Right lobe of liver (tissue), 4 donors: ENCODE data around the gene SLC5A8.

Experiments used
- POLR2A ChIP-seq: fragments of 450-650 bp; IDR thresholded peaks from one replicate; pipeline ENCODE4 v1.6.1; 2017; ENCODE audit warnings: antibody characterized with exemption, mild to moderate bottlenecking
- TF ChIP-seq, protein P1 (sequence below), 4 donors: fragments of 200-600 bp in 3 of 4; fragments of 450-650 bp in 1 of 4; IDR thresholded peaks; one replicate each; pipeline versions ENCODE4 v1.5.1 to v1.8.0; 2016 to 2022; ENCODE audit warnings: antibody characterized with exemption in 4 of 4, mild to moderate bottlenecking in 2 of 4
- donor health status: DM: no; HTN: no; CAD: no.
- donor health status: DM: no; HTN: no; CAD: no.
- donor health status: DM: no; HTN: yes; CAD: no.

DNA sequence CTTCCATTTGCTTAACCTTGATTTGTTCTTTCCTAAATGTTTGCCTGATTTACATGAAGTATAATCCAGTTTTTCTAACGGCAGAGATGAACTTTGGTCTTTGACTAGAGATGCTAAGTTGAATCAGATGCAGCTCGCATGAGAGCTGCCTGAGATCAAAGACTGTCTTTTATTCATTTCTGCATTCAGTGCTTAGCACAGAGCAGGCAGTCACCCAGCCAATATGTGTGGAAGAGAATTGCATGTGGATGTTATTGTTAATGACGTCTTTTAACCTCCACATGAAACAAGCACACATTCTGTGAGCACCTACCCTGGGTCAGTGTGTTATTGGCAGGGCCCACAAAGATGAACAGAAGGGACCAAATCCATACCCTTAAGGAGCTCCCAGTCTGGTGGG lies 99.2 kb downstream of the SLC5A8 start:
- TF ChIP-seq, protein P1, sequence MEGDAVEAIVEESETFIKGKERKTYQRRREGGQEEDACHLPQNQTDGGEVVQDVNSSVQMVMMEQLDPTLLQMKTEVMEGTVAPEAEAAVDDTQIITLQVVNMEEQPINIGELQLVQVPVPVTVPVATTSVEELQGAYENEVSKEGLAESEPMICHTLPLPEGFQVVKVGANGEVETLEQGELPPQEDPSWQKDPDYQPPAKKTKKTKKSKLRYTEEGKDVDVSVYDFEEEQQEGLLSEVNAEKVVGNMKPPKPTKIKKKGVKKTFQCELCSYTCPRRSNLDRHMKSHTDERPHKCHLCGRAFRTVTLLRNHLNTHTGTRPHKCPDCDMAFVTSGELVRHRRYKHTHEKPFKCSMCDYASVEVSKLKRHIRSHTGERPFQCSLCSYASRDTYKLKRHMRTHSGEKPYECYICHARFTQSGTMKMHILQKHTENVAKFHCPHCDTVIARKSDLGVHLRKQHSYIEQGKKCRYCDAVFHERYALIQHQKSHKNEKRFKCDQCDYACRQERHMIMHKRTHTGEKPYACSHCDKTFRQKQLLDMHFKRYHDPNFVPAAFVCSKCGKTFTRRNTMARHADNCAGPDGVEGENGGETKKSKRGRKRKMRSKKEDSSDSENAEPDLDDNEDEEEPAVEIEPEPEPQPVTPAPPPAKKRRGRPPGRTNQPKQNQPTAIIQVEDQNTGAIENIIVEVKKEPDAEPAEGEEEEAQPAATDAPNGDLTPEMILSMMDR (IDR thresholded peaks at IDR 0.05): no peak
- no peak for TF ChIP-seq POLR2A
